Mucosa of gallbladder (tissue), 1 donor: ENCODE data around the gene KIF5C. TPM values are rescaled to one million over a fixed set of nuclear protein-coding genes. Genes with fewer than 3 reads are reported as not detected.
"Not testable (repeated sequence)": the region's sequence is repeated elsewhere in the genome, so short reads cannot be mapped to it uniquely, and the experiment has no call there.

Source experiments
- DNase-seq: peaks from one replicate; pipeline ENCODE4 v3.0.0-alpha.2; 2020; ENCODE audit warnings: low spot score
- total RNA-seq: library from RNA; stranded (reverse); gene quantifications from one replicate; pipeline ENCODE4 v1.2.1, GENCODE V29; 2021
- donor health status: DM: no; HTN: no; CAD: no.

The KIF5C gene
- total RNA-seq = 3.5 TPM

- DNase-seq = peak; percentile 84
Observed at GRCh38 chr2:148874868-148875341, at the start of gene KIF5C. Gene KIF5C, plus strand, starts transcription at chr2:148875227. Its CDS starts 391 bp downstream, at chr2:148875618.

GRCh38 chr2:148826791-148827190 lies 48.2 kb upstream of the KIF5C start:
- DNase-seq = no peak

GRCh38 chr2:148828941-148829340 lies 46.1 kb upstream of the KIF5C start:
- no peak for DNase-seq

DNA sequence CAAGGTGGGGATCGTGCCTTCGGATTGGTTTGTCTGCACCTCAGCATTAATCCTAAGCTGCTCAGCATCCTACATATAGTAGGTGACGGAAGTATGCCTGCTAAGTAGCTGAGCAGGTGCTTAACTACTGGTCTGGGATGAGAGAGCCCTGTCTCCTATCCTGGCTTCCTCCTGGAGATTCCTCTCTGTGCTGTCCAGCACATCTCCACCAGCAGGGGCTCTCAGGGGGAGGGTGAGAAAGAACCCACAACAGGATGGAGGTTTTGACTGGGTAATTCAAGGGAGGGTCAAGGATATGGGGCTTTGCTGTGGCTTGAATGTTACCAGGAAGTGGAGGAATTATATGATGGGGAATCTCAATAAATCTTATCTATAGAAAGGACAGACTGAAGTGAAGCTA lies 45.4 kb upstream of the KIF5C start:
- DNase-seq = no peak

DNA sequence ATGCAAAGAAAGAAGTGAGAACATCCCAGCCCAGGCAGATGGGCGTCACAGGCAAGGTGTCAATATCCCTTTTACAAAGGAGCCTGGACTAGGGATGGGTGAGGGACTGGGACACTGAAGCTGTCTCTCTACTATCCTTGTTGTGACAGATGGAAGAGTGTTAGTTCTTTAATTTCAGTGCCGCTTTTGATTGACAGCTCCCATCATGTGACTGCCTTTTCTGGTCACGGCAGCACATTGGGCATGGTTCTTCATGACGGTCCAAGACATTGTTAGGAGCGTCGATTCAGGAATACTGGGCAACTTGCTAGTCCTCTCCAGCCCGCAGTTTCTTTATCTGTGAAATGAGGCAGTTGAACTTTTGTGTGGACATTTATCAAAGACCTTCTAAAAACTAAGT lies 42.4 kb upstream of the KIF5C start:
- DNase-seq = no peak

DNA sequence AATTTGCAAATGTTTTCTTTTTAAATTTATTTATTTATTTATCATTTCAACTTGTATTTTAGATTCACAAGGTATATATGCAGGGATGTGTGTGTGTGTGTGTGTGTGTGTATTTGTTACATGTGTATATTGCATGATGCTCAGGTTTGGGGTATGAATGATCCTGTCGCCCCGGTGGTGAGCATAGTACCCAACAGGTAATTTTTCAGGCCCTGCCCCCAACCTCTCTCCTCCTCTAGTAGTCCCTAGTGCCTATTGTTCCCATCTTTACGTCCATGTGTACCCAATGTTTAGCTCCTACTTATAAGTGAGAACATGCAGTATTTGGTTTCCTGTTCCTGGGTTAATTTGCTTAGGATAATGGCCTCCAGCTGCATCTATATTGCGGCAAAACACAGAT lies 33.0 kb upstream of the KIF5C start:
- DNase-seq = no peak

DNA sequence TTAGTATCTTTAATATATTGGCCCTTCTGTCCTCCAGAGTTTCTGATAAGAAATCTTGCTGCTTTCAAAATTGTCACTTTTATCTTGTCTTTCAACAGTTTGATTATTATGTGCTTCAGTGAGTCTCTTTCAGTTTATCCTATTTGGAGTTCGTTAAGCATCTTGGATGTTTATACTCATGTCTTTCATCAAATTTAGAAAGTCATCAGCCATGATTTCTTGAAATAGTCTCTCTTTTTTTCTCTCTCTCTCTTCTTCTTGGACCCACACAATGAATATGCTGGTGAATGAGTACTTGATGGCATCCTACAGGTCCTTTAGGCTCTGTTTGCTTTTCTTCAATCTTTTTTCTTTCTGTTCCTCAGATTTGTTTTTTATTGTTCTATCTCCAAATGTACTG lies 26.9 kb upstream of the KIF5C start:
- DNase-seq = no peak

DNA sequence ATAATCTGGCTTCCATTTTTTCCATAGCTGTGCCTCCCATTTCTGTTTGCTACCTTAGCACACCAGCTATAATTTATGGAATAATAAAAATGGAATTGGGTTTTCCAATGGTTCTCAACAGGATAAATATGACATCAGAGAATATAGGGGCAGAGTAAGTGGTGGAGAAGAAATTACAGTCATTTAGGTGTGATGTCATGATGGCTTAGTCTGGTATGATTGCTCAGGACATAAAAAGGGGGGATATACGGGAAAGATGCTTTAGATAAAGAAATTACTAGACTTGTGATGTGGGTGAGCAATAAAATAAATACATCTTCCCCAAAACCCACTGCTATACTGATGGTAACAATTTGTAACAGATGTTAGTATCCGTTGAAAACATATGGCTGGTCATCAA lies 21.6 kb upstream of the KIF5C start:
- DNase-seq = no peak

DNA sequence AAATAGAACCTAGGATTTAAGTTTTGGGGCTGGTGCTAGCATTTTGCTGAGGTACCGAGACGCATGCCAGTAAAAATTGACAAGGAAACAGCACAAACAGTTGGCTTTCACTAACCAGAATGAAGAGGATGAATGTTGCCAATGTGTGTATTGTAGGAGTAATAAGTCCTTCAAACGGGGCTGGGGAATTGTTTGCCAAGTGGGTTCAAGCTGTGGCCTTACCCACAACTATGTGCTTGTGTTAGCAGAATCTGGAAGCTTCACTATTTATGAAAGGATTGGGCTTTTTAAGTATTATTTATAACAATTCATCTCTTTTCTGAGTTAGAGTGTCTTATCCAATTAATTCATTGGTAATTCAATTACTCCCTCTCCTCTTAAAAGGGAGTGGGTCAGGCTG lies 15.0 kb upstream of the KIF5C start:
- no peak for DNase-seq

GRCh38 chr2:148861367-148861766 lies 13.7 kb upstream of the KIF5C start:
- no peak for DNase-seq

DNA sequence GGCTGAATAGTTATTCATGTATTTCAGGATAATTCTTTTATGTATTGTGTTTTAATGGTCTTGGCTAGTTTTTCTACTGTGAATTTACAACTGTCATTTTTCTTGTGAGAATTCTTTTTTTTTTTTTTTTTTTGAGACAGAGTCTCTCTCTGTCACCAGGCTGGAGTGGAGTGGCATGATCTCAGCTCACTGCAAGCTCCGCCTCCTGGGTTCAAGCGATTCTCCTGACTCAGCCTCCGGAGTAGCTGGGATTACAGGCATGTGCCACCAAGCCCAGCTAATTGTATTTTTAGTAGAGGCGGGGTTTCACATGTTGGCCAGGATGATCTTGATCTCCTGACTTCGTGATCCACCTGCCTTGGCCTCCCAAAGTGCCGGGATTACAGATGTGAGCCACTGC lies 12.5 kb upstream of the KIF5C start:
- DNase-seq = not testable (repeated sequence)

DNA sequence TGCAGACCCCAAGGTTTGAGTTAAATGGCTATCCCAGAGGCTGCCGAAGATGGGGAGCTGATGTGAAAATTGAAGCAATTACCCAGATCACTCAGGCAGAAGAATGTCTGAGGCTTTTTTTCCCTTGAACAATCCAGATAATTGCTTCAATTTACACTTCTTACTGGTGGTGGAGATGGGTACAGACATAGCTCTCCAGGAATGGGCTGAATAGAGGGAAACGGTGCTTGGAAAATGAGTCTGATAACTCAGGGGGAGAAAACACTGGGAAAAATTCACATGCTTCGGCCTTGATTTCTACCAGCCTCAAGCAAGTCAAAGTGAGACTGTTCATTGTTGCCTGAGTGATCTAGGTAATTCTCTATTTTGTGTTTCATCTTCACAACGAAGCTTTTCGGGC lies 9.5 kb upstream of the KIF5C start:
- no peak for DNase-seq

- no peak for DNase-seq
Observed at GRCh38 chr2:148866091-148866490, 8.9 kb upstream of the KIF5C start.

GRCh38 chr2:148867079-148867769 lies 7.8 kb upstream of the KIF5C start:
- no peak for DNase-seq

DNA sequence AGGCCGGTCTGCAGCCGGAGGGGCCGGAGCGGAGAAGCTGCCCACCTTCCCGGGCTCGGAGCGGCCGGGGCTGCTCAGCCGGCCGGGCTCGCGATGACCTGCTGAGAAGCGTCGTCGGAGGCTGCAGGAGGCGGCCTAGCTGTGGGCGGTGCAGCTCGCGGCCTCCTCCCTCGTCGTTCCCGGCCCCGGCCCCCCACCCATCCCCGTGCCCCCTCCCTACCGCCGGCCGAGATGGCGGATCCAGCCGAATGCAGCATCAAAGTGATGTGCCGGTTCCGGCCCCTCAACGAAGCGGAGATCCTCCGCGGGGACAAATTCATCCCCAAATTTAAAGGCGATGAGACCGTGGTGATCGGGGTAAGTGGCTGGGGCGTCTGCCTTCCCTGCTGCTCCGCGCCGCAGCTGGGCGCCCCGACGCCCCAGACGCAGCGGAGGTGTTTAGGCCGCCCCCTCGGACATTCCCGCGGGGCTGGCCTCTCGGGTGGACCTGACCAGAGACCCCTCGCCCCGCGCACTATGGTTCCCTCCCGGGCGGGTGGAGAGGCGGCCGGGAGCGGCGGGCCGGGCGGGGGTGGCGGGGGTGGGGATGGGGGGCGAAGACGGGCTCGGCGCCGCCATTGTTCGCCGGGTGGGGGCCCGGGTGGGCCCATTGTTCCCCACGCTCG lies 492 bp downstream of the KIF5C start:
- DNase-seq = no peak

DNA sequence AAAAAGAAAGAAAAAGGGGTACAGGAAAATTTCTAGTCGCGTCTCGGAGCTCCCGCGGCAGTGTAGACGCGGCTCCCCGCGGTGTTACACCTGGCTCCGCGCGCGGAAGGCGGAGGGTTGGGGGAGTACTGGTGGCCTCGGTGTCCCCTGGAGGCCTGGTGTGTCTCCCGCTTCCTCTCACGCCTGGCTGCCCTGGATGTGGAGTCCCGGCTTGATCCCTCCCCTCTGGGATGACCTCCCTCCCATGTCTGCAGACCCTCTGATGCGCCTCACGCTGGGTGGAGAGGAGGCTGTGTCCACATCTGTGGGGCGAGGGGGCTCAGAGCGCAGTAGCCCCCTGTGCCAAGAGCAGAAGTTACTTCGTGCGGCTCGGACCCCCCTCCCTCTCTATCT lies 1.2 kb downstream of the KIF5C start:
- no peak for DNase-seq

- peak; percentile 56 for DNase-seq
Observed at GRCh38 chr2:148876595-148877402, 1.8 kb downstream of the KIF5C start.

- no peak for DNase-seq
Observed at GRCh38 chr2:148877403-148877740, 2.3 kb downstream of the KIF5C start.

- no peak for DNase-seq
Observed at GRCh38 chr2:148880636-148881035, 5.6 kb downstream of the KIF5C start.

DNA sequence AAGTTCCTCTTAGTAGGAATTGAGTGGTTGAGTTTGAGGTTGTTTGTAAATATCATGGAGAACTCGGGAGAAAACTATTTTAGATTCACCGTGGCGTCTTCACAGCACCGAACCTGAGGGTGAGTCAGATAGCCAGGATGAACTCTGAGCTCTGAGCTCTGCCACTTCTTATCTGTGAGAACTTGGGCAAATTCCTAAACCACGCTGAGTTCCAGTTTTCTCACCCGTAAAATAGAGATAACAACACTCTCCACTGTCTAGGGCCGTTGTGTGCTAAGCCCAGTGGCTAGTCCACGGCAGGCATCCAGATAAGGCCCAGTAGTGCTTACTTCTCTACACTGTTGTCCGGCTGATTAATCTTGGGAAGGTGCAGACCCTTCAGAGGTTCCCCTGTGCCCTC lies 7.0 kb downstream of the KIF5C start:
- DNase-seq = no peak

- no peak for DNase-seq
Observed at GRCh38 chr2:148885209-148885608, 10.2 kb downstream of the KIF5C start.

DNA sequence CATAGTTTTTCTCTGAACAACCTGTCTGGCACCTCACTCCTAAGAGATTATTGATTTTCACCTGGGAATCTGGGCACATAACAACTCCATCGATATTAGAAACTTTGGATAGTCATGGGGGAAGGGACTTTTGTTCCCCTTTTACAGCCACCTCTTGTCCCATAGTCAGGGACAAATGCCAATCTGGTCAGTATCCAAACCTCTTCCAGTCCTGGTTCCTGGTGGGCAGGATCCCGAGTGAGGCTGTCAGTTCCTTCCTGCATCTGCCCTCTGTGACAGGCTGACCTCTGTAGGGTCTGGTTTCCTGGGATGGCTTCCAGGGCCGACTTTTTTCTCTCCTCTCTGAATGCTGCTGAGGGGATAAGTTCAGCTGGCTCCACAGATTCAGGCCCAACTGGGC lies 11.0 kb downstream of the KIF5C start:
- DNase-seq = no peak
